ENCODE data around the gene SLC35D2.
"Not testable (repeated sequence)": the region's sequence is repeated elsewhere in the genome, so short reads cannot be mapped to it uniquely, and the experiment has no call there.

SLC35D2 gene

GRCh38 chr9:96400132-96400910 lies 16.8 kb upstream of the SLC35D2 start:
- DNase-seq (ENCODE audit: low read depth in 2 of 2) = no peak

GRCh38 chr9:96399325-96399633 lies 15.8 kb upstream of the SLC35D2 start:
- DNase-seq (ENCODE audit: low read depth in 2 of 2) = no peak

GRCh38 chr9:96398582-96399324 lies 15.2 kb upstream of the SLC35D2 start:
- no peak for DNase-seq (ENCODE audit: low read depth in 2 of 2)

GRCh38 chr9:96395964-96396363 lies 12.5 kb upstream of the SLC35D2 start:
- no peak for DNase-seq (ENCODE audit: low read depth in 2 of 2)

GRCh38 chr9:96394832-96395496 lies 11.5 kb upstream of the SLC35D2 start:
- no peak for DNase-seq (ENCODE audit: low read depth in 2 of 2)

- no peak for DNase-seq (ENCODE audit: low read depth in 2 of 2)
These were observed 8.8 kb upstream of the SLC35D2 start for GRCh38 chr9:96392263-96392662.

- DNase-seq (ENCODE audit: low read depth in 2 of 2) = no peak
These were observed 7.7 kb upstream of the SLC35D2 start for GRCh38 chr9:96391021-96391765.

- no peak for DNase-seq (ENCODE audit: low read depth in 2 of 2)
These were observed 4.6 kb upstream of the SLC35D2 start for GRCh38 chr9:96388144-96388543.

- no peak for DNase-seq (ENCODE audit: low read depth in 2 of 2)
These were observed 2.6 kb upstream of the SLC35D2 start for GRCh38 chr9:96386157-96386556.

- DNase-seq (ENCODE audit: low read depth in 2 of 2) = no peak
These were observed 709 bp downstream of the SLC35D2 start for GRCh38 chr9:96382839-96383164.

- no peak for DNase-seq (ENCODE audit: low read depth in 2 of 2)
These were observed 1.3 kb downstream of the SLC35D2 start for GRCh38 chr9:96382175-96382574.

- DNase-seq (ENCODE audit: low read depth in 2 of 2) = no peak
These were observed 1.8 kb downstream of the SLC35D2 start for GRCh38 chr9:96381696-96382095.

- no peak for DNase-seq (ENCODE audit: low read depth in 2 of 2)
These were observed 2.4 kb downstream of the SLC35D2 start for GRCh38 chr9:96381125-96381524.

GRCh38 chr9:96379461-96379860 lies 4.0 kb downstream of the SLC35D2 start:
- DNase-seq (ENCODE audit: low read depth in 2 of 2) = no peak

- no peak for DNase-seq (ENCODE audit: low read depth in 2 of 2)
These were observed 5.3 kb downstream of the SLC35D2 start for GRCh38 chr9:96378187-96378586.

GRCh38 chr9:96376891-96377874 lies 6.3 kb downstream of the SLC35D2 start:
- no peak for DNase-seq (ENCODE audit: low read depth in 2 of 2)

- not testable (repeated sequence) for DNase-seq (ENCODE audit: low read depth in 2 of 2)
These were observed 8.0 kb downstream of the SLC35D2 start for GRCh38 chr9:96375507-96375906.

- DNase-seq (ENCODE audit: low read depth in 2 of 2) = no peak
These were observed 15.6 kb downstream of the SLC35D2 start for GRCh38 chr9:96367943-96368342.

GRCh38 chr9:96363175-96363967 lies 20.1 kb downstream of the SLC35D2 start:
- DNase-seq (ENCODE audit: low read depth in 2 of 2) = no peak

GRCh38 chr9:96362119-96362518 lies 21.4 kb downstream of the SLC35D2 start:
- not testable (repeated sequence) for DNase-seq (ENCODE audit: low read depth in 2 of 2)
